Retinal pigment epithelial cell (primary cell): ENCODE results near the gene C1orf35.

ENCODE experiments used
- DNase-seq: peaks from one replicate; pipeline ENCODE4 v3.0.0-alpha.2; 2010; ENCODE audit warnings: low read depth
- H3K4me3 ChIP-seq: 2 replicates; pipeline ENCODE4 v1.5.1; 2011; ENCODE audit warnings: mild to moderate bottlenecking, low read length, control low read depth, moderate library complexity
- CTCF ChIP-seq: conservative IDR thresholded peaks from 2 replicates; pipeline ENCODE4 v1.5.1; 2011; ENCODE audit warnings: low read depth, low read length, control low read depth, inconsistent platforms

The C1orf35 gene

GRCh38 chr1:228149406-228150119 lies 46.4 kb upstream of the C1orf35 start, which contains the start of gene GJC2:
TSS of gene GJC2 (plus strand) at chr1:228149930. CDS start at chr1:228157759, 7,829 bp downstream.
- DNase-seq: no peak
- no peak for TF ChIP-seq CTCF
- no peak within 1 kb of the TSS for H3K4me3 ChIP-seq

- DNase-seq: no peak
- no peak overlapping the region for H3K4me3 ChIP-seq
- no peak for TF ChIP-seq CTCF
Measured at GRCh38 chr1:228148935-228149405, 45.8 kb upstream of the C1orf35 start.

GRCh38 chr1:228148196-228148861 lies 45.2 kb upstream of the C1orf35 start:
- DNase-seq: no peak

GRCh38 chr1:228147768-228148167 lies 44.6 kb upstream of the C1orf35 start:
- no peak for TF ChIP-seq CTCF
- no peak overlapping the region for H3K4me3 ChIP-seq
- DNase-seq: no peak

More at GRCh38 chr1:228148196-228148861, 45.2 kb upstream of the C1orf35 start:
- H3K4me3 ChIP-seq: no peak overlapping the region
- TF ChIP-seq CTCF: no peak

- no peak for DNase-seq
- no peak for TF ChIP-seq CTCF
Measured at GRCh38 chr1:228147151-228147693, 44.1 kb upstream of the C1orf35 start.

GRCh38 chr1:228146417-228147150 lies 43.5 kb upstream of the C1orf35 start:
- DNase-seq: no peak
- no peak overlapping the region for H3K4me3 ChIP-seq
- TF ChIP-seq CTCF: no peak

More at GRCh38 chr1:228147151-228147693, 44.1 kb upstream of the C1orf35 start:
- no peak overlapping the region for H3K4me3 ChIP-seq
